WERI-Rb-1 (cell line): ENCODE measurements around the gene ABCC8.

Source experiments
- DNase-seq: peaks from one replicate; pipeline ENCODE4 v3.0.0-alpha.2; 2020
- H3K27ac ChIP-seq: fragments of 250-450 bp; sonication (Bioruptor Pico); 2 replicates; pipeline ENCODE4 v1.5.1; 2020; ENCODE audit warnings: mild to moderate bottlenecking, moderate library complexity
- H3K27me3 ChIP-seq: fragments of 250-450 bp; sonication (Bioruptor Pico); 2 replicates; pipeline ENCODE4 v1.5.1; 2021; ENCODE audit warnings: mild to moderate bottlenecking, low read depth, moderate library complexity; ENCODE audit not compliant: insufficient read depth, severe bottlenecking
- H3K36me3 ChIP-seq: fragments of 250-450 bp; sonication (Bioruptor Pico); 2 replicates; pipeline ENCODE4 v1.5.1; 2020; ENCODE audit warnings: mild to moderate bottlenecking, moderate library complexity
- H3K4me3 ChIP-seq: 2 replicates; pipeline ENCODE4 v1.5.1; 2011; ENCODE audit warnings: low read depth, mild to moderate bottlenecking, control low read depth, low read length
- H3K9me3 ChIP-seq: fragments of 250-450 bp; sonication (Bioruptor Pico); 2 replicates; pipeline ENCODE4 v1.5.1; 2021; ENCODE audit warnings: mild to moderate bottlenecking, moderate library complexity; ENCODE audit not compliant: severe bottlenecking
- CTCF ChIP-seq: IDR thresholded peaks from 2 replicates; pipeline ENCODE4 v1.5.1; 2011; ENCODE audit warnings: low read depth, mild to moderate bottlenecking, control low read depth, inconsistent platforms, low read length

The ABCC8 gene

GRCh38 chr11:17505146-17505545 is 28.5 kb upstream of the ABCC8 start:
- Histone ChIP-seq H3K9me3 (no peaks in the 10 kb centered on the region), H3K4me3 (no peak overlapping the region), H3K36me3 (no peaks in the 10 kb centered on the region), H3K27ac (no peak overlapping the region), H3K27me3 (no peaks in the 10 kb centered on the region)
- no peak for TF ChIP-seq CTCF
- DNase-seq, result no peak

- Histone ChIP-seq H3K4me3 (no peak overlapping the region), H3K36me3 (no peaks in the 10 kb centered on the region), H3K27me3 (no peaks in the 10 kb centered on the region), H3K27ac (no peak overlapping the region), H3K9me3 (no peaks in the 10 kb centered on the region)
- peak; percentile 83 for TF ChIP-seq CTCF
- DNase-seq, result peak; percentile 80
Observed at GRCh38 chr11:17504330-17505107, 27.9 kb upstream of the ABCC8 start.

GRCh38 chr11:17502630-17503029 is 26.0 kb upstream of the ABCC8 start:
- Histone ChIP-seq H3K36me3 (no peaks in the 10 kb centered on the region), H3K4me3 (no peak overlapping the region), H3K27me3 (no peaks in the 10 kb centered on the region), H3K27ac (no peak overlapping the region), H3K9me3 (no peaks in the 10 kb centered on the region)
- no peak for DNase-seq
- no peak for TF ChIP-seq CTCF

GRCh38 chr11:17500673-17501072 is 24.0 kb upstream of the ABCC8 start:
- no peaks in the 10 kb centered on the region for H3K27me3 ChIP-seq
- H3K36me3 ChIP-seq, result no peaks in the 10 kb centered on the region
- no peak for DNase-seq
- no peak for TF ChIP-seq CTCF
- H3K4me3 ChIP-seq, result no peak overlapping the region
- H3K9me3 ChIP-seq, result no peaks in the 10 kb centered on the region
- no peak overlapping the region for H3K27ac ChIP-seq

GRCh38 chr11:17498475-17498874 is 21.8 kb upstream of the ABCC8 start:
- Histone ChIP-seq H3K4me3 (no peak overlapping the region), H3K36me3 (no peaks in the 10 kb centered on the region), H3K9me3 (no peaks in the 10 kb centered on the region), H3K27ac (no peak overlapping the region), H3K27me3 (no peaks in the 10 kb centered on the region)
- DNase-seq, result no peak
- no peak for TF ChIP-seq CTCF

- no peaks in the 10 kb centered on the region for H3K9me3 ChIP-seq
- no peak for DNase-seq
- TF ChIP-seq CTCF, result peak; percentile 13; the same call in 1 of the 2 replicates
- H3K36me3 ChIP-seq, result no peaks in the 10 kb centered on the region
- H3K27me3 ChIP-seq, result no peaks in the 10 kb centered on the region
- H3K27ac ChIP-seq, result no peak overlapping the region
- no peak overlapping the region for H3K4me3 ChIP-seq
Observed at GRCh38 chr11:17498058-17498457, 21.4 kb upstream of the ABCC8 start.
